HepG2 (cell line): ENCODE measurements around the gene MRPL27. TPM values are rescaled to one million over a fixed set of nuclear protein-coding genes. Genes with fewer than 3 reads are reported as not detected.

Source experiments
- ATAC-seq: fragments of 200-7000 bp; cut with Tn5 transposase; 3 replicates; pipeline ENCODE4 v1.9.1; 2020; ENCODE audit warnings: mild to moderate bottlenecking, moderate library complexity
- BruUV-seq: library from RNA; stranded (reverse); fragments of 400-500 nt; replicated peaks from 2 replicates; lab custom pipeline; 2021; lab: Mats Ljungman, UMichigan
- CTCF ChIA-PET: fragments of 300-600 bp; formaldehyde crosslinking; extraction: SDS; loops from one replicate; lab custom pipeline; 2021; ENCODE audit warnings: low total read pairs, inconsistent platforms, low intra/inter-chr PET ratio; lab: Yijun Ruan, JAX
- POLR2A ChIA-PET: fragments of 350-600 bp; sonication (Branson Sonifier 250); formaldehyde crosslinking; loops from one replicate; lab custom pipeline; 2020; ENCODE audit warnings: antibody characterized with exemption, inconsistent platforms; lab: Yijun Ruan, JAX
- DNase-seq: peaks from one replicate; pipeline ENCODE4 v3.0.0-alpha.2; 2015; ENCODE audit warnings: low spot score
- FAIRE-seq: peaks from 3 replicates; lab custom pipeline; 2011; peaks lifted over from hg19 to GRCh38; lab: Jason Lieb, UNC
- H2AFZ ChIP-seq: one replicate; pipeline ENCODE4 v1.6.1; 2011; ENCODE audit warnings: low read length, inconsistent platforms
- H3K27ac ChIP-seq: fragments of 300-600 bp; 3 replicates; pipeline ENCODE4 v1.8.0; 2011; ENCODE audit warnings: mixed run types, mild to moderate bottlenecking, mixed read lengths, low read length, inconsistent platforms; ENCODE audit not compliant: insufficient read depth; ENCODE audit errors: extremely low read length
- H3K27me3 ChIP-seq, 2 experiments: fragments of 200-600 bp in 1 of 2; 2 replicates in 1 of 2; 3 replicates in 1 of 2; pipeline versions ENCODE4 v1.6.0 to v1.8.0; 2011; ENCODE audit warnings: low read length in 2 of 2, mild to moderate bottlenecking in 2 of 2, moderate library complexity in 2 of 2, inconsistent platforms in 1 of 2; ENCODE audit not compliant: insufficient read depth in 2 of 2, control insufficient read depth in 1 of 2
- H3K36me3 ChIP-seq, 2 experiments: fragments of 200-600 bp in 1 of 2; replicated peaks in 1 of 2; 2 replicates in 1 of 2; 3 replicates in 1 of 2; pipeline versions ENCODE4 v1.5.1 to v1.8.0; 2011; ENCODE audit warnings: low read length in 2 of 2, inconsistent platforms in 1 of 2; ENCODE audit not compliant: insufficient read depth in 2 of 2, control insufficient read depth in 1 of 2
- H3K4me1 ChIP-seq: 2 replicates; pipeline ENCODE4 v1.5.1; 2012; ENCODE audit warnings: low read length, inconsistent platforms; ENCODE audit not compliant: insufficient read depth
- H3K4me2 ChIP-seq: 2 replicates; pipeline ENCODE4 v1.6.0; 2011; ENCODE audit warnings: low read depth, low read length, inconsistent platforms
- H3K4me3 ChIP-seq, 3 experiments: fragments of 200-600 bp in 1 of 3; sonication (generic), shearing (Covaris generic) in 1 of 3; replicated peaks in 1 of 3; 2 replicates each; pipeline ENCODE4 v1.5.1; 2011 to 2016; ENCODE audit warnings: low read length in 3 of 3, inconsistent platforms in 2 of 3, low read depth in 2 of 3, mild to moderate bottlenecking in 2 of 3, control low read depth in 1 of 3, mixed read lengths in 1 of 3; ENCODE audit not compliant: insufficient read depth in 1 of 3
- H3K79me2 ChIP-seq: one replicate; pipeline ENCODE4 v1.6.1; 2011; ENCODE audit warnings: low read length, inconsistent platforms; ENCODE audit not compliant: insufficient read depth
- H3K9ac ChIP-seq: 2 replicates; pipeline ENCODE4 v1.6.0; 2011; ENCODE audit warnings: mild to moderate bottlenecking, low read depth, low read length, inconsistent platforms; ENCODE audit not compliant: insufficient read depth
- H3K9me3 ChIP-seq: 2 replicates; pipeline ENCODE4 v1.5.1; 2012; ENCODE audit warnings: mild to moderate bottlenecking, low read length
- H4K20me1 ChIP-seq: 2 replicates; pipeline ENCODE4 v1.6.0; 2011; ENCODE audit warnings: inconsistent platforms, mild to moderate bottlenecking, low read length, moderate library complexity; ENCODE audit not compliant: insufficient read depth
- BHLHE40 ChIP-seq: IDR thresholded peaks from 2 replicates; pipeline ENCODE4 v1.6.1; 2011; ENCODE audit warnings: low read length, improper control_type of control experiment
- MNT ChIP-seq: fragments of 450-650 bp; IDR thresholded peaks from 2 replicates; pipeline ENCODE4 v1.6.1; 2016
- RFX5 ChIP-seq: IDR thresholded peaks from 2 replicates; pipeline ENCODE4 v1.6.1; 2011; ENCODE audit warnings: low read depth, low read length, improper control_type of control experiment
- TFAP4 ChIP-seq: sonication (generic); IDR thresholded peaks from 2 replicates; pipeline ENCODE4 v1.6.1; 2016; ENCODE audit warnings: low read depth, borderline replicate concordance
- U2AF1 ChIP-seq: fragments of 200-400 bp; formaldehyde crosslinking; optimal IDR thresholded peaks from 2 replicates; pipeline ENCODE3; 2017; ENCODE audit warnings: mild to moderate bottlenecking, low read depth, low read length
- ZBTB20 ChIP-seq: sonication (generic); formaldehyde crosslinking; IDR thresholded peaks from 2 replicates; pipeline ENCODE4 v1.8.1; 2023; ENCODE audit warnings: missing genetic modification reagents, low read depth, mild to moderate bottlenecking, borderline replicate concordance
- ZNF556 ChIP-seq: sonication (generic); formaldehyde crosslinking; IDR thresholded peaks from 2 replicates; pipeline ENCODE4 v1.4.0; 2020; ENCODE audit warnings: mild to moderate bottlenecking, missing genetic modification reagents, borderline replicate concordance
- ZNF564 ChIP-seq: sonication (generic); formaldehyde crosslinking; IDR thresholded peaks from 2 replicates; pipeline ENCODE4 v1.8.1; 2023; ENCODE audit warnings: mild to moderate bottlenecking, missing genetic modification reagents
- WGBS: methylation state at CpG from one replicate; pipeline ENCODE4 v1.1.6; 2017; ENCODE audit warnings: low lambda C conversion rate; 5-methylcytosine and 5-hydroxymethylcytosine counted together
- in situ Hi-C: cut with HindIII; loops from 2 replicates; pipeline ENCODE4 v1.10.0; 2017; ENCODE audit warnings: low pct_unique_long_range_greater_than_20kb; ENCODE audit not compliant: extremely low pct_ligation_motif_present
- intact Hi-C: fragments of 100-400 bp; cut with micrococcal nuclease; formaldehyde crosslinking; loops from one replicate; pipeline ENCODE4 v1.10.0; 2022; ENCODE audit not compliant: unreplicated experiment
- polyA plus RNA-seq, 8 experiments: library from polyadenylated mRNA; depleted of rRNA in 3 of 8; stranded (reverse) in 7 of 8; unstranded in 1 of 8; fragments of >200 nt; fragmentation: Illumina TruSeq in 4 of 8; extraction: Trizol in 4 of 8; gene quantifications; 2 replicates each; pipeline versions ENCODE4 v1.2.1 to v1.2.3, GENCODE V29; 2011 to 2016; ENCODE audit warnings: low read depth in 4 of 8, missing spikeins in 1 of 8, mixed read lengths in 1 of 8; ENCODE audit not compliant: insufficient read depth in 1 of 8
- total RNA-seq, 5 experiments: library from RNA; depleted of rRNA; stranded (reverse); fragments of >200 nt; fragmentation: Illumina TruSeq; extraction: Trizol; gene quantifications; 2 replicates each; pipeline ENCODE4 v1.2.3, GENCODE V29; 2016; ENCODE audit warnings: low read depth in 1 of 5

Gene MRPL27
- total and polyA plus RNA-seq, 2 of the 13 experiments (the other 11 are each of a cell fraction or from before 2014, with no cell fraction given), result 137 to 217 TPM

GRCh38 chr17:50332196-50332595, 40.8 kb downstream of the MRPL27 start:
- Histone ChIP-seq H3K4me2 (no peak overlapping the region), H3K27me3 (peaks cover 4 to 42% of the 10 kb centered on the region in 2 experiments; a peak in 4 of 5 replicates), H2AFZ (no peak overlapping the region), H3K9me3 (no peaks in the 10 kb centered on the region), H3K4me1 (0 out of 2 replicates have a peak, but pooled peaks cover 5% of the 10 kb centered on the region), H3K4me3 (no peak overlapping the region), H3K9ac (no peak overlapping the region), H3K79me2 (no peaks in the 10 kb centered on the region), H4K20me1 (no peaks in the 10 kb centered on the region), H3K27ac (no peak overlapping the region), H3K36me3 (no peaks in the 10 kb centered on the region)
- BruUV-seq, result no TSS peak
- CTCF ChIA-PET, result no interaction called here
- ATAC-seq (no peak), FAIRE-seq (no peak), DNase-seq (no peak)
- POLR2A ChIA-PET, result no interaction called here
- intact Hi-C loops, result no loop called here
- WGBS, result 26% methylated on average over 6 of the region's 6 CpGs
- in situ Hi-C loops, result no loop called here
- TF ChIP-seq BHLHE40 (0 out of 2 replicates have a peak, but pooled peaks have one; percentile 20), U2AF1 (no peak), ZNF564 (CRISPR knock-in tag) (no peak), TFAP4 (peak; percentile 44; the same call in 1 of the 2 replicates), MNT (peak; percentile 85), RFX5 (peak; percentile 90), ZBTB20 (CRISPR knock-in tag) (no peak), ZNF556 (CRISPR knock-in tag) (no peak)
